ENCODE results near the gene MT1G.

DNA sequence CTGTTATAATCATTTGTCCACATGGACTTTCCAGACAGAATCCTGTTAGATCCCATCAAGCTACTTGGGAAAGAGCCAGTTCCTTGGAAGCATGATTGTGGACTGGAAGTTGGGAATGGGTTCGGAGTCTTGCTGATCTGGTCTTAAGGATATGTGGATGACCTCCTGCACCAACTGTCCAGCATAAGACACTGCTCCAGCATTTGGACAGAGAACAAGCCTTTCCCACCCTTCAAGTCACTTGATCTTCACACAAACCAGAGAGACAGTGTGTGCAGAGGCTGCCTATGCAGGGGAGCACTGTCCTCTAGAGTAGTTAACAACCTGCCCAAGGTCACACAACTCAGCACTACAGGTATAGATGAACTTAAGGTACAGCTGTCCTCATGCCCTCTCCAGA lies 22.0 kb downstream of the MT1G start:
- TF ChIP-seq CTCF (optimal IDR thresholded peaks at IDR 0.05 in 1 of 3, IDR thresholded peaks at IDR 0.05 in 1 of 3, conservative IDR thresholded peaks at IDR 0.05 in 1 of 3; ENCODE audit: extremely low read depth in 1 of 3, insufficient read depth in 2 of 3, low read length in 3 of 3), result no peak
- TF ChIP-seq EZH2 (IDR thresholded peaks at IDR 0.05; ENCODE audit: low read length), result no peak
